Activated gamma-delta T cell treated with Interleukin-2 at 50 U/mL for 16 hours (primary cell): ENCODE data around the gene NISCH.
"Not testable (repeated sequence)": the region's sequence is repeated elsewhere in the genome, so short reads cannot be mapped to it uniquely, and the experiment has no call there.

Experiments
- DNase-seq: peaks from one replicate; pipeline ENCODE4 v3.0.0-alpha.2; 2020

NISCH gene

DNA sequence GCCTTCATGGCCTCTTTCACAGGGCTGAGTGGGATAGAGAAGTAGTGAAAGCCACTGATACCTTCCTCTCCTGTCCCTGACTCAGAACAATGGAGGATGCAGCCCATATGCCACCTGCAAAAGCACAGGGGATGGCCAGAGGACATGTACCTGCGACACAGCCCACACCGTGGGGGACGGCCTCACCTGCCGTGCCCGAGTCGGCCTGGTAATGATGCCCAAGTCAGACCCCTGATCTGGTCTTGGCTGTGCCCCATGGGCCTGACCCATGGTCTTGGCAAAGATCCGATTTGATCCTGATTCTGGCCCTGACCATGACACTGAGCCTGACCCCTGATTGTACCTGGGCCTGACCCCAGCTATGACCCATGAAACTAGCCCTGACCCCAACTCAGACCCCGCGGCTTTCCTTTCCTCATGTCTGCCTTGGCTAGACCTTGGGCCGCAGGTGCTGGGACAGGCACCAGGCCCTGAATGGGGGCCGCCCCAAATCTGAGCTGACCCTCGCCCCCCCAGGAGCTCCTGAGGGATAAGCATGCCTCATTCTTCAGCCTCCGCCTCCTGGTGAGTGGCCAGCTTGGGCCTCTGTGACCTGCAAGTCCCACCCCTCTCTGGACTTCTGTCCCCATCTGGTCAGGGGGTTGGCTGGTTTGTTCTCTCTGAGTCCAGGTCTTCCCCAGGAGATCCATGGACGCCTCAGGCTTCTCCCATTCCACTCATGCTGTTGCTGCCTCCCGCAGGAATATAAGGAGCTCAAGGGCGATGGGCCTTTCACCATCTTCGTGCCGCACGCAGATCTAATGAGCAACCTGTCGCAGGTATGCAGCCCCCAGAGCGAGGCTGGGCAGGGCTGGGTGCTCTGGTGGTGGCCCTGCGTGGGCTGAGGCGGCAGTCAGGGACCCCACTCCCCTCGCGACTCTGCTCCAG is 62.7 kb downstream of the NISCH start:
- DNase-seq: no peak

DNA sequence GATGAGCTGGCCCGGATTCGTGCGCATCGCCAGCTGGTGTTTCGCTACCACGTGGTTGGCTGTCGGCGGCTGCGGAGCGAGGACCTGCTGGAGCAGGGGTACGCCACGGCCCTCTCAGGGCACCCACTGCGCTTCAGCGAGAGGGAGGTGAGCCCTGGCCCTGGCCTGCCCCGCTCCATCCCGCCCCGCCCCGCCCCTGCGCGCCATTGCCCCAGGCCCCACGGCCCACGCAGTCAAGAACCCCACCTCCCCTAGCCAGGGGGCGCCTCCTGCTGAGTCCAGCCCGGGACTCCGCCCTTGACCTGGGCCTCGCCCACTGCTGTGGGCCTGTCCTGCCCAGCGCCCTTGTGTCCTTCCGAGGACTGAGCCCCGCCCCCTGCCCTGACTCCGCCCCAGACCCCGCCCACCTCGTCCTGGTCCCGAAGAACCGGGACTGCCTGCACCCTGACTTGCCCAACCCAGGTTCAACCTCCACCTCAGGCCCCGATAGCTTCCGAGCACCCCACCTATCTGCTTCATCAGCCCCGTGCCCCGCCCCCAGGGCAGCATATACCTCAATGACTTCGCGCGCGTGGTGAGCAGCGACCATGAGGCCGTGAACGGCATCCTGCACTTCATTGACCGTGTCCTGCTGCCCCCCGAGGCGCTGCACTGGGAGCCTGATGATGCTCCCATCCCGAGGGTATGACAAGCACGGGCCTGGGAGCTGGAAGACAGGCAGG is 63.5 kb downstream of the NISCH start:
- DNase-seq: no peak

DNA sequence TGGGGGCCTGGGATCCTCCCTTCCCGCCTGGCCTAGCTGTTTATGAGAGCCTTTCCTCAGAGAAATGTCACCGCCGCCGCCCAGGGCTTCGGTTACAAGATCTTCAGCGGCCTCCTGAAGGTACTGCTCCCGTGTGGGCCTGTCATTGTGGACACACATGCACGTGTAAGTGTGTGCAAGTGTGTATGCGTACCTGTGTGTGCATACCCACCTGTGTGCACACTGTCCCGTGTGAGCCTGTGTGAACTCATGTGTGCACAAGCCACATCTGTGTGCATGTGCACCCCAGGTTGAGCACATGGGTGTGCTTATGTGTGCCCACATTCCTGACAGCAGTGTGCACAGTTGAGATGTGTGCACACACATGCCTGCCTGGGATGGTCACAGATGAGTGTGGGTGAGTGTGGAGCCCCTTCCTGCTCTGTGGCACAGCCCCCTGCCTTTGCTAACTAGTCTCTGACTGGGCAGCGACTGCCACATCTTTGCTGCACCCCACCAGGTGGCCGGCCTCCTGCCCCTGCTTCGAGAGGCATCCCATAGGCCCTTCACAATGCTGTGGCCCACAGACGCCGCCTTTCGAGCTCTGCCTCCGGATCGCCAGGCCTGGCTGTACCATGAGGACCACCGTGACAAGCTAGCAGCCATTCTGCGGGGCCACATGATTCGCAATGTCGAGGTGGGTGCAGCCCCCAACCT is 64.2 kb downstream of the NISCH start:
- DNase-seq: no peak

DNA sequence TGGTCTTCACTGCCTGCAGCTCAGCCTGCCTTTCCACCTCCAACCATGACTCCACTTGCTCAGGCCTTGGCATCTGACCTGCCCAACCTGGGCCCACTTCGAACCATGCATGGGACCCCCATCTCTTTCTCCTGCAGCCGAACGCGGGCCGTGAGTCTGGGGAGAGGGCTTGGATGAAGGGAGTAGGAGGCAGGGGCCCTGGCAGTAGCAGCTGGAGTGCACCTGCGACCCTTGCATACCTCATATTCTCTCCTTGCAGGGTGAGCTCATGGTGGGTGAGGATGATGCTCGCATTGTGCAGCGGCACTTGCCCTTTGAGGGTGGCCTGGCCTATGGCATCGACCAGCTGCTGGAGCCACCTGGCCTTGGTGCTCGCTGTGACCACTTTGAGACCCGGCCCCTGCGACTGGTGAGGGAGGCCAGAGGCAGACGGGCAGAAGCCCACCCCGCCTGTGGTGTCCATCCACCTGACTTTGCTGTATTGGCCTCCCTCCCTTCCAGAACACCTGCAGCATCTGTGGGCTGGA is 64.8 kb downstream of the NISCH start:
- no peak for DNase-seq

DNA sequence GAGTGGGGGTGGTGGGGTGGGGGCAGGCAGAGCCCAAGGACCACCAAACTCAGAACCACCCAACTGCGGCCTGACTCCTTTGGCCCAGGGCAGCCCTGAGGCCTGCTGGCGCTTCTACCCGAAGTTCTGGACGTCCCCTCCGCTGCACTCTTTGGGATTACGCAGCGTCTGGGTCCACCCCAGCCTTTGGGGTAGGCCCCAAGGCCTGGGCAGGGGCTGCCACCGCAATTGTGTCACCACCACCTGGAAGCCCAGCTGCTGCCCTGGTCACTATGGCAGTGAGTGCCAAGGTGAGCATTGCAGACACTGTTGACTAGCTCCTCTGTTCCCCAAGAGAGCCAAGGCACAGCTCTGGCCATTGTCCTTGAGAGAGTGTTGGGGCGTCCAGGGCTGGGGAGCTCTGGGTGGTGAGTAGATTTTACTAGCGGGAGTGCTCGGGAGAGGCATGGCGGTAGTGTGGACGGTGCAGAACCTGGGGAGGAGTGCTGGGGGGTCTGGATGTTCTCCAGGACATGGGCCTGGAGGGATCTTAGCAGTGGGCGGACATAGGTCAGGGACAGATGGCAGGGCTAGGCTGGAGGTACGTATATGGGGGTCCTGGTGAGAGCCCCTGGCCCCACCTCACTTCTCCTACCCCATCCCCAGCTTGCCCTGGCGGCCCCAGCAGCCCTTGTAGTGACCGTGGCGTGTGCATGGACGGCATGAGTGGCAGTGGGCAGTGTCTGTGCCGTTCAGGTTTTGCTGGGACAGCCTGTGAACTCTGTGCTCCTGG is 65.5 kb downstream of the NISCH start:
- DNase-seq: no peak

DNA sequence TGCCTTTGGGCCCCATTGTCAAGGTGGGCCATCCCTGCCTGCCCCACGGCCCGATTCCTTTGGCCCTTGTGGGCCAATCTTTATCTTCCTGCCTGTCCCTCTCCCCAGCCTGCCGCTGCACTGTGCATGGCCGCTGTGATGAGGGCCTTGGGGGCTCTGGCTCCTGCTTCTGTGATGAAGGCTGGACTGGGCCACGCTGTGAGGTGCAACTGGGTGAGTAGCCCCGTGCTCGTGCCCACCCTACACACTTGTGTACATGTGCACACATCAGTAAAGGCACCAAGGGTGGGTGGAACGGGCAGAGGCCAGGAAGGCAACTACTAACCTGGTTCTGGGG is 66.1 kb downstream of the NISCH start:
- DNase-seq: no peak

DNA sequence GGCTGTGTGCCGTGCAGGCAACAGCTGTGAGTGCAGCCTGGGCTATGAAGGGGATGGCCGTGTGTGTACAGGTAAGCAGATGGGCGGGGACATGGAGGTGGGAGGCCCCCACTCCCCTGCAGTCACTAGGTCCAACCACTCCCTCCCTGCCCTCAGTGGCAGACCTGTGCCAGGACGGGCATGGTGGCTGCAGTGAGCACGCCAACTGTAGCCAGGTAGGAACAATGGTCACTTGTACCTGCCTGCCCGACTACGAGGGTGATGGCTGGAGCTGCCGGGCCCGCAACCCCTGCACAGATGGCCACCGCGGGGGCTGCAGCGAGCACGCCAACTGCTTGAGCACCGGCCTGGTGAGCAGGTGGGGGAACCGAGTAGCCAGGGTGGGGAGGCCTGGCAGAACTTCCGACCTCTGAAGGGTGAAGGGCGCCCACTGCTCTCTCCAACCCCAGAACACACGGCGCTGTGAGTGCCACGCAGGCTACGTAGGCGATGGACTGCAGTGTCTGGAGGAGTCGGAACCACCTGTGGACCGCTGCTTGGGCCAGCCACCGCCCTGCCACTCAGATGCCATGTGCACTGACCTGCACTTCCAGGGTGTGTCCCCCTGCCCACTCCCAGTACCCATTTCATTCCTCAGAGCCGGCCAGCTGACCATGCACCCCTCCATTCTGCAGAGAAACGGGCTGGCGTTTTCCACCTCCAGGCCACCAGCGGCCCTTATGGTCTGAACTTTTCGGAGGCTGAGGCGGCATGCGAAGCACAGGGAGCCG is 66.7 kb downstream of the NISCH start:
- no peak for DNase-seq

DNA sequence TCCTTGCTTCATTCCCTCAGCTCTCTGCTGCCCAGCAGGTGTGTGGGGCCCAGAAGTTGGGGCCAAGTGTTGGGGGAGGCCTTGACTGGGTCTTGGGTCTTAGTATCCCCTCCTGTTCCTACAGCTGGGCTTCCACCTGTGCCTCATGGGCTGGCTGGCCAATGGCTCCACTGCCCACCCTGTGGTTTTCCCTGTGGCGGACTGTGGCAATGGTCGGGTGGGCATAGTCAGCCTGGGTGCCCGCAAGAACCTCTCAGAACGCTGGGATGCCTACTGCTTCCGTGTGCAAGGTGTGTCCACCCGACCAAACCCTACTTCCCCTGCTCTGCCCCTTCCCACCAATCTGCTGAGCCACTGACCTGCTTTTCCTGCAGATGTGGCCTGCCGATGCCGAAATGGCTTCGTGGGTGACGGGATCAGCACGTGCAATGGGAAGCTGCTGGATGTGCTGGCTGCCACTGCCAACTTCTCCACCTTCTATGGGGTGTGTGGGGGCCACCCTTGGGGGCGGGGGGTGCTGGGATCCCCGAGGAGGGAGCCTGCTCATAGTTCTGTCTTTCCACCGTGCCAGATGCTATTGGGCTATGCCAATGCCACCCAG is 67.3 kb downstream of the NISCH start:
- no peak for DNase-seq

DNA sequence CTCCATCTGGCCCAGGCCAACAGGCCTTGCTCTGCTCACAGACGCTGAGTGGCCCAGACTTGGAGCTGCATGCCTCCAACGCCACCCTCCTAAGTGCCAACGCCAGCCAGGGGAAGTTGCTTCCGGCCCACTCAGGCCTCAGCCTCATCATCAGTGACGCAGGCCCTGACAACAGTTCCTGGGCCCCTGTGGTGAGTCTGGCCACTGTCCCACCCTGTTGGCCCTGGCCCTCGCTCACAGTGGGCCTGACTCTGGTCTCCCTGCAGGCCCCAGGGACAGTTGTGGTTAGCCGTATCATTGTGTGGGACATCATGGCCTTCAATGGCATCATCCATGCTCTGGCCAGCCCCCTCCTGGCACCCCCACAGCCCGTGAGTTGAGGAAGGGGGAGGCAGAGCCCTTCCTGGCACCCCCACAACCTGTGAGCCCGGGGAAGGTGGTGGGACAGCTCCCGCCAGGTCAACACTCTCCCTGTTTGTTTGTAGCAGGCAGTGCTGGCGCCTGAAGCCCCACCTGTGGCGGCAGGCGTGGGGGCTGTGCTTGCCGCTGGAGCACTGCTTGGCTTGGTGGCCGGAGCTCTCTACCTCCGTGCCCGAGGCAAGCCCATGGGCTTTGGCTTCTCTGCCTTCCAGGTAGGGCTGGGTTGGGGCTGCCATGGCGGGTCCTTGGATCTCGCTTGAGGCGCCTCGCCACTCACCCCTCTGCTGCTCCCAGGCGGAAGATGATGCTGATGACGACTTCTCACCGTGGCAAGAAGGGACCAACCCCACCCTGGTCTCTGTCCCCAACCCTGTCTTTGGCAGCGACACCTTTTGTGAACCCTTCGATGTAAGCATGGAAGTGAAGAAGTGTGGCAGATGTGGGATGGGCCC is 68.2 kb downstream of the NISCH start:
- no peak for DNase-seq

DNA sequence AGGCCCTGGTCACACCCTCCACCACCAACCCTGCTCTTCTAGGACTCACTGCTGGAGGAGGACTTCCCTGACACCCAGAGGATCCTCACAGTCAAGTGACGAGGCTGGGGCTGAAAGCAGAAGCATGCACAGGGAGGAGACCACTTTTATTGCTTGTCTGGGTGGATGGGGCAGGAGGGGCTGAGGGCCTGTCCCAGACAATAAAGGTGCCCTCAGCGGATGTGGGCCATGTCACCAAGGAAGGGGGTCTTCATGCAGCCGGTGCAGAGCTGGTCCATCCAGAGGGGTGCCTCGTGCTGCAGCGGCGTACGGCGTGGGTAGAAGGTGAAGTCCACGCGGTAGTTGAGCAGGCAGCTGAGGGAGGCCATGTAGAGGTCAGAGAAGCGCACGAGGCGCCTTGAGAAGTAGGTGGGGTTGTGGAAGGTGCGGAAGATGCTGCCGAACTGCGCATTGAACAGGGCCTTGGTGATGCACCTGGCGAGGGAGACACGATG is 68.9 kb downstream of the NISCH start:
- no peak for DNase-seq

DNA sequence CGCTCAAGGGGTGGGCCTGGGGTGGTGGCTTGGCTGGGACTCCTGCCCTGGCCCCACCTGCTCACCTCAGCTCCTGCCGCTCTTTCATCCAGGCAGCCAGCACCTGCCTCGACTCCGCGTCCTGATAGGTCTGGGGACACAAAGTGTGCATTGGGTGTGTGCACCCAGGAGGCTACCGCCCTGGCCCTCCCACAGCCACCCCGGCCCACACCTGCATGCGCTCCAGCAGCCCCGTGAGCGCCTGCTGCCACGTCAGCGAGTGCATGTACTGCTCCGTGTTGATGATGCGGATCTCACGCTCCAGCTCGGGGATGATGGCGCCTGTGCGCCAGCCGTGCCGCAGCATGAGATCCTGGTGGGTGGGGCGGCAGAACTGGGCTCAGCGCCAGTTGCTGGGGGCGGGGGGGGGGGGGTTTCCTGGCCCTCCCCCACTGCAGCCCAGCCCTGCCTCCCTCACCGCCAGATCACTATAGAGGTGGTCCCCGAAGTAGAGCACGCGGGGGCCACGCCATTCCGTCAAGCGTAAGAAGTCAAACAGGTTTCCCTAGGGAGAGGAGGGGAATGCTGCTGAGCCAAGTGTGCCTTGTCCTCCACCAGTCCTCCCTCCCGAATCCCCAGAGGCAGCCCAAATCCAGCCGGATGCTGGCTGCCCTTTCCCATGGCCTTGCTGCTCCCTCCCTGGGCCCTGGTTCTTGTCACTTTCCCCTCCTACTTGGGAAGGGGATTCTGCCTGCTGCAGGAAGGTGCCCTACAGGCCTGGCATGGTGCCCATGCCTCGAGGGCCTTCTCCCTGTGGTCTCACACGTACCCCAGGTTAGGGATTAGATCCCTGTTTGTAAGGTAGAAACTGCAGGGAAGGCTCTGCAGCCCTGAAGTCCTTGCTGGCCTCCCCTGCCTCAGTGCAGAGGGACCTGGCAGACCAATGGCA is 69.6 kb downstream of the NISCH start:
- DNase-seq: no peak

DNA sequence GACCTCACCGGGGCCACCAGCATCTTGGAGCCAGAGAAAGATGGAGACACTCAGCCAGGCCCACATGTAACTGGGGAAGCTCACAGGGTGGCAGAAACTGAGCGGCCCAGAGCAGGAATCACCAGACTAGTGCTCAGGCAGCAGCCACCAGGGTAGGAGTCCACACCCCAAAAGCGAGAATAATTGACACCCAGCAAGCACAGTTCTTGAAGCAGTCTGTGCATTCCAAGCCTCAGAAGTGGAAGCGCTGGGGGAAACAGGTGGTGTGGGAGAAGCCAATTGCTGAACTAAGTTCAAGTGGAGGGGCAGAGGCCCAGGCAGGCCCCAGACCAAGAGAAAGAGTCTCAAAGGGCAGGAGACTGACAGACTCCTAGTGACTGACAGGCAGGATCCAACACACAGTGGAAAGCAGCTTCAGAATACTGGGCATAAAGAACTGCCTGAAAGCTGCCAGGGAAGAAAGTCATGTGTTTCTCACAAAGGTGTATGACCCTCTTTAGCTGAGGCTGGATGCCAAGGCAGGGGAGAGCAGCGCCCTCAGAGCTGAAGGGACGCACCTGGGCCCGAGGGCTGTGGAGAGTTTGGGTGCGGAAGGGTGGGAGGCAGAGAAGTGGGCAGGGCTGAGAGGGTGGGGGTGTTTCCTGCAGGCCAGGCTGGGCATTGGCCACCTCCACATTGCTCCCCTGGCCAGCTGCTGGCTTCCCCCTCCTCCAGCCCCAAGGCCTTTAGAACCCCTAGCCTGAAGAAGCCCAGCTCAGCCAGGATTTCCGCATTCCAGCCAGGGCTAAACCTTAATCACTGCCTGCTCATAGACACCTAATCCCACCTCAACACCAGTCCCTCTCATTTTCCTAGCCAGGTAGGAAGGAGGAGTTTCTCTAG is 70.5 kb downstream of the NISCH start:
- DNase-seq: no peak

DNA sequence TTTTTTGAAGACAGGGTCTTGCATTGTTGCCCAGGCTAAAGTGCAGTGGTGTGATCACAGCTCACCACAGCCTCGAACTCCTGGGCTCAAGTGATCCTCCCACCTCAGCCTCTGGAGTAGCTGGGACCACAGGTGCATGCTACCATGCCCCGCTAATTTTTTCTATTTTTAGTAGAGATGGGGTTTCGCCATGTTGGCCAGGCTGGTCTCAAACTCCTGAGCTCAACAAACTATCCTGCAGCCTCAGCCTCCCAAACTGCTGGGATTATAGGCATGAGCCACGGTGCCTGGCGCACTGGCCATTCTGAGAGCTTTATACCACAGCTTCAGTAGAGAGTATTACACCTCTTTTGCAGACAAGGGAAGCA is 71.3 kb downstream of the NISCH start:
- DNase-seq: not testable (repeated sequence)

DNA sequence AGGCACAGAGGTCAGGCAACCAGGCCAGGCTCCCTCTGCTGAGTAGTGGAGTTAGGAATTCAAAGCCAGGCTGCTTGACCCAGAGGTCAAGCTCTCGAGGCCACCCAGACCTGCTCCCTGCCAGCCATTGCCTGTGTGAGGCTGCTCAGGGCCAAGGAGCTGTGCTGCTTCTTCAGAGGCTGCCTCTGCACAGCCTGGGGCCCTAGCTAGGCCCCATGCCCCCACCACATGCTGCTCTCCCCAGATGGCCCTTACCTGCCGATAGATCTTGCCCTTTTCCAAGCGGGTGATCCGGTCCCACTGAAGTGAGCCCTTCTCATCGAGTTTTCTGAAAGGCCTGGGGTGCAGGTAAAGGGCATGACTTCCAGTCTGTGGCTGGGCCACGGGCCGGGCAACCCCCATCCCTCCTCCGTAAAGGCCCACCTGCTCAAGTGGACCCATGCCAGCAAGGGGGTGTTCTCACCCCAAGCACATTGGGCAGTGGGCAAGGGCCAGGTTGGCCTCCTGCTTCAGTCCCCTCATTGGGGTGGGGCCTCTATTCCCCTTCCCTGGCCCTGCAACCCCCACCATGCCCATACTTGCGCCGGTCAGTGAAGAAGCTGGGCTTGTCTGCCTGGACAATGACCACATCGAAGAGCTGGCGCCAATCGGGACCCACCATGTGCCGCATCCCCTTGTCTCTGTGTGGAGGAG is 71.8 kb downstream of the NISCH start:
- no peak for DNase-seq

DNA sequence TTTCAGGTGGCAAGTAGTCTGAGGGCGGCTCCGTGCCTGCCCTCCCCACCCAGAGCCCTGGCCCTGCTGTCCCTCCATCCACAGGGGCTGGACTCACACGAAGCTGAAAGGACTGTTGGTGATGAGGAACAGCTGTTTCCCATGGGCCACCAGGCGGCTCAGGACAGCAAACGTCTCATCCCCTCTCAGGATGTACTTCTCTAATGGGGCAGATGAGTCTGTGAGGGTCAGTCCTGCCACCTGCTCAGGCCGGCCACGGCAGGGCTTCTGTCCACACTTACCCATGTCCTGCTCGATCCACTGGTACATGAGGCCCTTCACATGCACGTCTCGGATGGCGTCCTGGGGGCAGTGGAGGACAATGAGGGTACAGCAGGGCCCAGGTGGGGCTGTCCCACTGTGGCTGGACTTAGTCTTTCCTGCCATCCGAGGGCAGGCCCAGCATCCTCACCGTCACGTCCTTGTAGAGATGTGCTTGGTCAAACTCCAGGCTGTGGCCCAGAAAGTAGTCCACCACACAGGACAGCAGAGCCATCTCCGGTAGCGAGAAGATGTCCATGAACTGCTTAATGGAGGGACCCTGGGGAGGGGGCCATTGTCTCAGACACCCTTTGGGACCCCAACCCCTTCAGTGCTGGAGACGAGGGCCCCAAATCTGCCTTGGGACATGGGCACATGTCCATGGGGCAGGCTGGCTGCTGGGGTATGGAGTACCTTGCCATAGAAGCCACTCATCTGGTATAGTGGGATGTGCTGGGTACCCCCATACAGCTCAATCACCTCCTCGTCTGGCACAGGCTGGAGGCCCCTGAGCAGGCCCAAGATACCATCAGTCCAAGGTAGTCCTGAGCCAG is 72.6 kb downstream of the NISCH start:
- no peak for DNase-seq

DNA sequence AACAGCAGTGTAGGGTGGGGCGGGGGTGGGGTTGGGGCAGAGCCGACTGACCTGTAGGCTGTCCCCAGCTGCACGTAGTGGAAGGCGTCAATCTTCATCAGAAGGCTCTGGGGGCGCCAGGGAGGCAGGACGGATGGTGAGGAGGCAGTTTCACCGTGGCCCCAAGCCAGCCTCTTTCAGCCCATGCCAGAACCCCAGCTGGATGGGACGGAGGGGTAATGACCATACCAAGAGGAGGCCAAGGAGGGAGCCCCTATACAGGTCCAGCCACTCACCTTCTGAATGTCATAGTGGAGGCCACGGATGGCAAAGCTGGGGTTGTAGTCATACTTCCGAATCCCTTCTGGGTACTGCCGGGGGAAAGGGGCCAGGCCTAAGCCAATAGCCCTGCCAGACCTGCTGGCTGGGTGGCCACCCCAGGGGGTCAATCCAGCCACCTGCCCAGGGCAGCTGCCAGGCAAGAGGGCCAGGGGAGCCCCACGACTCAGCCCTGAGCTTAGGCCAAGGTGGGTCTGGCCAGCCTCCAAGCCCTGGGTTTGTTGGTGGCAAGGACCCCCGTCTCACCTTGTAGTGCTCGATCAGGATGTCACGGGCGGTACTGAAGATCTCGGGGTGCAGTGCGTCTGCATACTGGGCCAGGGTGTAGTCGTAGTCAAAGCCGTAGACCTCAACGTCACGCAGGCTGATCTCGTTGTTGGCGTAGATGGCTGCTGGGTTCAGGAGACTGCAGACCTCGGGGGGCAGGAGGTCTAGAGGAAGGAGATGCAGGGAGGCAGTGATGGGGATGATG is 73.4 kb downstream of the NISCH start:
- DNase-seq: no peak
